Glutamatergic neuron (in vitro differentiated cells): ENCODE results near the gene IGFBP3. TPM values are rescaled to one million over a fixed set of nuclear protein-coding genes. Genes with fewer than 3 reads are reported as not detected.

ENCODE experiments used
- DNase-seq: peaks from one replicate; pipeline ENCODE4 v3.0.0; 2022
- H3K27ac Mint-ChIP-seq: one replicate; pipeline ENCODE4 v1.8.0; 2020; ENCODE audit warnings: mild to moderate bottlenecking, mixed read lengths, inconsistent platforms; ENCODE audit not compliant: unreplicated experiment
- H3K27me3 Mint-ChIP-seq: one replicate; pipeline ENCODE4 v1.8.0; 2020; ENCODE audit warnings: mild to moderate bottlenecking, moderate library complexity, mixed read lengths, inconsistent platforms; ENCODE audit not compliant: unreplicated experiment
- H3K36me3 Mint-ChIP-seq: one replicate; pipeline ENCODE4 v1.8.0; 2020; ENCODE audit warnings: mild to moderate bottlenecking, mixed read lengths, inconsistent platforms; ENCODE audit not compliant: unreplicated experiment
- H3K4me1 Mint-ChIP-seq: one replicate; pipeline ENCODE4 v1.8.0; 2020; ENCODE audit warnings: mild to moderate bottlenecking, low read depth, mixed read lengths, inconsistent platforms; ENCODE audit not compliant: unreplicated experiment
- H3K4me3 Mint-ChIP-seq: one replicate; pipeline ENCODE4 v1.8.0; 2020; ENCODE audit warnings: mild to moderate bottlenecking, mixed read lengths, inconsistent platforms; ENCODE audit not compliant: unreplicated experiment
- H3K9me3 Mint-ChIP-seq: one replicate; pipeline ENCODE4 v1.8.0; 2020; ENCODE audit warnings: mild to moderate bottlenecking, moderate library complexity, mixed read lengths, inconsistent platforms; ENCODE audit not compliant: unreplicated experiment
- CTCF ChIP-seq: fragments of 200-600 bp; sonication (generic); IDR thresholded peaks from one replicate; pipeline ENCODE4 v1.5.0; 2021; ENCODE audit not compliant: partially characterized antibody, unreplicated experiment
- total RNA-seq: library from RNA; stranded (reverse); fragmentation: NEBNext Ultra II Directional; extraction: Animal tissue kit (Norgen Biotek cat#: 25700); gene quantifications from one replicate; pipeline ENCODE4 v1.2.1, GENCODE V29; 2021; ENCODE audit not compliant: unreplicated experiment

Gene IGFBP3
- total RNA-seq, 1 donor from 2014 or later, result 0.17 TPM

GRCh38 chr7:45915606-45916005, 5.5 kb downstream of the IGFBP3 start:
- H3K27ac Mint-ChIP-seq, result no peak overlapping the region
- H3K4me3 Mint-ChIP-seq, result no peak overlapping the region
- no peaks in the 10 kb centered on the region for H3K36me3 Mint-ChIP-seq
- H3K27me3 Mint-ChIP-seq, result peaks cover 6% of the 10 kb centered on the region
- no peaks in the 10 kb centered on the region for H3K9me3 Mint-ChIP-seq
- no peak for TF ChIP-seq CTCF
- peaks cover 2% of the 10 kb centered on the region for H3K4me1 Mint-ChIP-seq
- DNase-seq, result no peak

GRCh38 chr7:45914911-45915310, 6.2 kb downstream of the IGFBP3 start:
- H3K9me3 Mint-ChIP-seq, result no peaks in the 10 kb centered on the region
- no peaks in the 10 kb centered on the region for H3K36me3 Mint-ChIP-seq
- no peak for DNase-seq
- TF ChIP-seq CTCF, result no peak
- no peak overlapping the region for H3K4me3 Mint-ChIP-seq
- peaks cover 3% of the 10 kb centered on the region for H3K27me3 Mint-ChIP-seq
- peaks cover 2% of the 10 kb centered on the region for H3K4me1 Mint-ChIP-seq
- H3K27ac Mint-ChIP-seq, result no peak overlapping the region

GRCh38 chr7:45912972-45913371, 8.1 kb downstream of the IGFBP3 start:
- TF ChIP-seq CTCF, result no peak
- H3K4me3 Mint-ChIP-seq, result no peak overlapping the region

GRCh38 chr7:45911311-45911710, 9.8 kb downstream of the IGFBP3 start:
- Mint-ChIP-seq H3K36me3 (no peaks in the 10 kb centered on the region), H3K9me3 (no peaks in the 10 kb centered on the region), H3K27ac (no peak overlapping the region), H3K4me3 (no peak overlapping the region), H3K27me3 (peaks cover 1% of the 10 kb centered on the region), H3K4me1 (no peaks in the 10 kb centered on the region)
- DNase-seq, result no peak
- no peak for TF ChIP-seq CTCF

More at GRCh38 chr7:45912972-45913371, 8.1 kb downstream of the IGFBP3 start:
- peaks cover 3% of the 10 kb centered on the region for H3K27me3 Mint-ChIP-seq
- no peaks in the 10 kb centered on the region for H3K9me3 Mint-ChIP-seq
- H3K4me1 Mint-ChIP-seq, result no peaks in the 10 kb centered on the region
- DNase-seq, result no peak
- H3K27ac Mint-ChIP-seq, result no peak overlapping the region
- H3K36me3 Mint-ChIP-seq, result no peaks in the 10 kb centered on the region

- Mint-ChIP-seq H3K27ac (no peak overlapping the region), H3K36me3 (no peaks in the 10 kb centered on the region)
- DNase-seq, result no peak
Measured at GRCh38 chr7:45910855-45911254, 10.2 kb downstream of the IGFBP3 start.

More at GRCh38 chr7:45910855-45911254, 10.2 kb downstream of the IGFBP3 start:
- H3K9me3 Mint-ChIP-seq, result no peaks in the 10 kb centered on the region
- H3K27me3 Mint-ChIP-seq, result peaks cover 1% of the 10 kb centered on the region
- TF ChIP-seq CTCF, result no peak
- no peak overlapping the region for H3K4me3 Mint-ChIP-seq
- H3K4me1 Mint-ChIP-seq, result no peaks in the 10 kb centered on the region
